K562 (cell line): ENCODE results near the gene B3GALNT1. TPM values are rescaled to one million over a fixed set of nuclear protein-coding genes. Genes with fewer than 3 reads are reported as not detected.

ENCODE experiments used
- ATAC-seq: fragments of 200-7000 bp; cut with Tn5 transposase; 3 replicates; pipeline ENCODE4 v1.9.1; 2020; ENCODE audit warnings: moderate library complexity
- BruUV-seq: library from RNA; stranded (reverse); fragments of 400-500 nt; replicated peaks from 2 replicates; lab custom pipeline; 2021; lab: Mats Ljungman, UMichigan
- CTCF ChIA-PET: fragments of 300-600 bp; formaldehyde crosslinking; extraction: SDS; loops from one replicate; lab custom pipeline; 2021; ENCODE audit warnings: low intra/inter-chr PET ratio; lab: Yijun Ruan, JAX
- POLR2A ChIA-PET: fragments of 300-600, 350-650 bp; sonication (Branson Sonifier 250); formaldehyde crosslinking; extraction: SDS; loops from one replicate; lab custom pipeline; 2021; ENCODE audit warnings: antibody characterized with exemption, inconsistent platforms; lab: Yijun Ruan, JAX
- DNase-seq, 4 experiments: peaks; one replicate each; pipeline versions ENCODE4 v3.0.0 to v3.0.0-alpha.2; 2011 to 2018; ENCODE audit warnings: low spot score in 3 of 4, mixed read lengths in 3 of 4; ENCODE audit errors: extremely low read depth in 1 of 4
- FAIRE-seq: peaks from 2 replicates; lab custom pipeline; 2011; peaks lifted over from hg19 to GRCh38; lab: Jason Lieb, UNC
- H2AFZ ChIP-seq: 2 replicates; pipeline ENCODE4 v1.6.0; 2011; ENCODE audit warnings: low read depth, low read length, control low read depth, inconsistent platforms
- H3K27ac ChIP-seq: fragments of 200-600 bp; 3 replicates; pipeline ENCODE4 v1.8.0; 2011; ENCODE audit warnings: low read depth, mild to moderate bottlenecking, control low read depth, inconsistent platforms, low read length, moderate library complexity, mixed read lengths; ENCODE audit errors: extremely low read depth
- H3K27me3 ChIP-seq, 2 experiments: fragments of 300-600 bp in 1 of 2; 2 replicates in 1 of 2; 3 replicates in 1 of 2; pipeline versions ENCODE4 v1.6.0 to v1.8.0; 2011; ENCODE audit warnings: inconsistent platforms in 2 of 2, low read length in 2 of 2, mild to moderate bottlenecking in 1 of 2, mixed read lengths in 1 of 2, moderate library complexity in 1 of 2; ENCODE audit not compliant: control insufficient read depth in 2 of 2, insufficient read depth in 2 of 2
- H3K36me3 ChIP-seq: fragments of 300-600 bp; 3 replicates; pipeline ENCODE4 v1.8.0; 2011; ENCODE audit warnings: mild to moderate bottlenecking, low read length, inconsistent platforms; ENCODE audit not compliant: control insufficient read depth, insufficient read depth
- H3K4me1 ChIP-seq, 2 experiments: fragments of 200-600 bp in 1 of 2; replicated peaks in 1 of 2; 2 replicates in 1 of 2; 3 replicates in 1 of 2; pipeline versions ENCODE4 v1.5.1 to v1.8.0; 2011; ENCODE audit warnings: inconsistent platforms in 2 of 2, low read length in 2 of 2, mild to moderate bottlenecking in 1 of 2, mixed read lengths in 1 of 2, moderate library complexity in 1 of 2; ENCODE audit not compliant: control insufficient read depth in 2 of 2, insufficient read depth in 2 of 2
- H3K4me2 ChIP-seq: 2 replicates; pipeline ENCODE4 v1.6.1; 2011; ENCODE audit warnings: low read length, control low read depth, inconsistent platforms, mixed read lengths; ENCODE audit not compliant: insufficient read depth
- H3K4me3 ChIP-seq: fragments of 200-600 bp; sonication (generic), shearing (Covaris generic); 2 replicates; pipeline ENCODE4 v1.5.1; 2016; ENCODE audit warnings: control low read depth, inconsistent platforms
- H3K79me2 ChIP-seq: fragments of 200-600 bp; 3 replicates; pipeline ENCODE4 v1.8.0; 2011; ENCODE audit warnings: low read length, inconsistent platforms; ENCODE audit not compliant: control insufficient read depth, insufficient read depth
- H3K9ac ChIP-seq, 2 experiments: 2 replicates each; pipeline versions ENCODE4 v1.6.0 to v1.6.1; 2011; ENCODE audit warnings: low read depth in 2 of 2, low read length in 2 of 2, control low read depth in 1 of 2, inconsistent platforms in 1 of 2, mild to moderate bottlenecking in 1 of 2, mixed read lengths in 1 of 2; ENCODE audit not compliant: insufficient read depth in 1 of 2
- H3K9me1 ChIP-seq: one replicate; pipeline ENCODE4 v1.6.0; 2011; ENCODE audit warnings: inconsistent platforms, mild to moderate bottlenecking, low read length, moderate library complexity; ENCODE audit not compliant: control insufficient read depth, insufficient read depth
- H3K9me3 ChIP-seq: replicated peaks from 2 replicates; pipeline ENCODE4 v1.5.1; 2011; ENCODE audit warnings: low read depth, low read length, inconsistent platforms; ENCODE audit not compliant: control insufficient read depth, insufficient read depth
- H4K20me1 ChIP-seq: replicated peaks from 2 replicates; pipeline ENCODE4 v1.6.1; 2011; ENCODE audit warnings: low read length, inconsistent platforms, mixed read lengths; ENCODE audit not compliant: control insufficient read depth, insufficient read depth
- MEIS2 ChIP-seq: fragments of 450-650 bp; IDR thresholded peaks from 2 replicates; pipeline ENCODE4 v1.6.1; 2014; ENCODE audit warnings: mild to moderate bottlenecking; ENCODE audit not compliant: partially characterized antibody
- NR2C2 ChIP-seq, 2 experiments: fragments of 200-800 bp in 1 of 2; sonication (Bioruptor generic) in 1 of 2; sonication (generic) in 1 of 2; formaldehyde crosslinking in 1 of 2; IDR thresholded peaks; 2 replicates each; pipeline versions ENCODE4 v1.6.1 to v1.8.0; 2016 to 2022; ENCODE audit warnings: mild to moderate bottlenecking in 1 of 2, missing compliant biosample characterization in 1 of 2, missing genetic modification characterization in 1 of 2, missing genetic modification reagents in 1 of 2
- POLR2AphosphoS5 ChIP-seq: IDR thresholded peaks from 2 replicates; pipeline ENCODE4 v1.6.1; 2011; ENCODE audit warnings: mild to moderate bottlenecking, low read depth, low read length, moderate library complexity; ENCODE audit not compliant: control insufficient read depth, insufficient read depth
- PRPF4 ChIP-seq: fragments of 200-400 bp; formaldehyde crosslinking; IDR thresholded peaks from one replicate; pipeline ENCODE4 v1.6.1; 2017; ENCODE audit warnings: low read length, low read depth, mild to moderate bottlenecking; ENCODE audit not compliant: insufficient read depth, poor library complexity, severe bottlenecking
- RFX1 ChIP-seq: fragments of 450-650 bp; IDR thresholded peaks from 2 replicates; pipeline ENCODE4 v1.6.1; 2016; ENCODE audit warnings: mild to moderate bottlenecking, moderate library complexity
- RUNX1 ChIP-seq: sonication (generic); IDR thresholded peaks from 2 replicates; pipeline ENCODE4 v1.6.1; 2016; ENCODE audit warnings: antibody characterized with exemption, low read depth
- SRF ChIP-seq, 2 experiments: fragments of 250-450, 450-650 bp in 1 of 2; sonication (Bioruptor Pico) in 1 of 2; sonication (generic) in 1 of 2; formaldehyde crosslinking; IDR thresholded peaks; 2 replicates each; pipeline versions ENCODE4 v1.5.0 to v1.5.1; 2020 to 2022; ENCODE audit warnings: mild to moderate bottlenecking in 1 of 2, missing genetic modification reagents in 1 of 2
- YY1 ChIP-seq, 3 experiments: IDR thresholded peaks; 2 replicates each; pipeline ENCODE4 v1.6.1; 2011; ENCODE audit warnings: low read length in 2 of 3, mild to moderate bottlenecking in 2 of 3, moderate library complexity in 2 of 3, borderline replicate concordance in 1 of 3, control low read depth in 1 of 3, low read depth in 1 of 3; ENCODE audit not compliant: insufficient read depth in 3 of 3, insufficient replicate concordance in 2 of 3, control insufficient read depth in 1 of 3, insufficient read length in 1 of 3; ENCODE audit errors: extremely low read depth in 1 of 3
- ZSCAN32 ChIP-seq: fragments of 450-650 bp; formaldehyde crosslinking; IDR thresholded peaks from 2 replicates; pipeline ENCODE4 v1.4.0; 2020; ENCODE audit warnings: mild to moderate bottlenecking, moderate library complexity
- WGBS: fragments of 100-300 bp; shearing (Covaris generic); methylation state at CpG from one replicate; pipeline ENCODE4 v1.1.6; 2016; ENCODE audit warnings: low coverage, mixed read lengths; ENCODE audit not compliant: insufficient coverage; ENCODE audit errors: missing lambda C conversion rate; 5-methylcytosine and 5-hydroxymethylcytosine counted together
- in situ Hi-C: fragments of 300-500 bp; cut with MboI; formaldehyde crosslinking; loops from 4 replicates; pipeline ENCODE4 v1.15.0; 2018; ENCODE audit warnings: inconsistent platforms, mixed read lengths
- intact Hi-C: fragments of 100-400 bp; cut with micrococcal nuclease; formaldehyde crosslinking; loops from 2 replicates; pipeline ENCODE4 v1.14.2; 2022
- polyA plus RNA-seq, 8 experiments: library from polyadenylated mRNA; depleted of rRNA in 4 of 8; stranded (reverse) in 5 of 8; unstranded in 3 of 8; fragments of >200 nt; fragmentation: Nextera tagmentation in 2 of 8; fragmentation: Illumina TruSeq in 1 of 8; extraction: Ambion mirVana in 2 of 8; extraction: Trizol in 1 of 8; gene quantifications; 2 replicates each; pipeline versions ENCODE4 v1.2.1 to v1.2.3, GENCODE V29; 2011 to 2014; ENCODE audit warnings: inconsistent platforms in 1 of 8, missing spikeins in 1 of 8
- total RNA-seq, 7 experiments: library from RNA; depleted of rRNA in 6 of 7; stranded (reverse); fragments of >200 nt in 6 of 7; fragmentation: Illumina TruSeq in 2 of 7; extraction: Trizol in 2 of 7; gene quantifications; 2 replicates each; pipeline versions ENCODE4 v1.2.1 to v1.2.3, GENCODE V29; 2011 to 2021; ENCODE audit warnings: low replicate concordance in 1 of 7
- TF ChIP-seq, protein P1 (sequence below): fragments of 250-450 bp; sonication (Bioruptor Pico); IDR thresholded peaks from 2 replicates; pipeline ENCODE4 v1.8.0; 2022; ENCODE audit warnings: inconsistent platforms
- TF ChIP-seq, protein P2 (sequence below): fragments of 450-650 bp; formaldehyde crosslinking; IDR thresholded peaks from 2 replicates; pipeline ENCODE4 v1.4.0; 2020; ENCODE audit warnings: mild to moderate bottlenecking, moderate library complexity

Gene B3GALNT1
- total and polyA plus RNA-seq, 9 of the 15 experiments (the other 6 are each of a cell fraction or from before 2014, with no cell fraction given) = 0.53 to 2.0 (median 1.2) TPM

DNA sequence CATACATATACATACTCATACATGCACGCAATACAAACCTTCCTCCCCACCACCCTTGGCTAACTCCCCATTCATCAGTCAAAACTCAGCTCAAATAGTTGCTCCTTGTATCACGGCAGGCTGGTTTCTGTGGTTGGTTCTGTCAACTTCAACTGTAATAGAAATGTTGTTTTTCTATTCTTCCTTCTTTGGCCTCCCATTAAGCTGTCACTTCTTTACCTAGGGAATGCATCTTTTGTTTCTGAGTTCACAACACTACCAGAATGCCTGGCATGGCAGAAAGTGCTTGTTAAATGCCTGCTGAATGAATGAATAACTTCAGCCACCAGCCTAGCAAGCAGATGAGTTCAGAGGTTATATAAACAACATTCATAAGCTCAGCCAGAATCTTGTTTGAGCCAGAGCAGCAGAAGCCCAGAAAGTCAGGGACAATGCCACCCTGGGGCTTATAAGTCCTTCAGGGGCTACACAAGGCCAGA is 63.1 kb downstream of the B3GALNT1 start:
- ATAC-seq = no peak
- no peaks in the 10 kb centered on the region for H4K20me1 ChIP-seq
- no peaks in the 10 kb centered on the region for H3K9me1 ChIP-seq
- H3K4me2 ChIP-seq = no peak overlapping the region
- no peak overlapping the region for H2AFZ ChIP-seq
- TF ChIP-seq POLR2AphosphoS5 = no peak
- POLR2A ChIA-PET = no interaction called here
- H3K27me3 ChIP-seq = no peaks in the 10 kb centered on the region
- H3K4me1 ChIP-seq = no peaks in the 10 kb centered on the region
- H3K4me3 ChIP-seq = no peak overlapping the region
- H3K36me3 ChIP-seq = no peaks in the 10 kb centered on the region
- in situ Hi-C loops (no loop called here), intact Hi-C loops (loop anchor here (10.0 kb wide), 1 partner anchor 93 kb away; no protein-coding TSS in a partner anchor)
- no peak for DNase-seq
- no peaks in the 10 kb centered on the region for H3K79me2 ChIP-seq
- no TSS peak for BruUV-seq
- FAIRE-seq = no peak
- no peak overlapping the region for H3K9ac ChIP-seq
- no peaks in the 10 kb centered on the region for H3K9me3 ChIP-seq
- WGBS = 7% methylated on average over 2 of the region's 2 CpGs
- CTCF ChIA-PET = no interaction called here
- no peak overlapping the region for H3K27ac ChIP-seq

DNA sequence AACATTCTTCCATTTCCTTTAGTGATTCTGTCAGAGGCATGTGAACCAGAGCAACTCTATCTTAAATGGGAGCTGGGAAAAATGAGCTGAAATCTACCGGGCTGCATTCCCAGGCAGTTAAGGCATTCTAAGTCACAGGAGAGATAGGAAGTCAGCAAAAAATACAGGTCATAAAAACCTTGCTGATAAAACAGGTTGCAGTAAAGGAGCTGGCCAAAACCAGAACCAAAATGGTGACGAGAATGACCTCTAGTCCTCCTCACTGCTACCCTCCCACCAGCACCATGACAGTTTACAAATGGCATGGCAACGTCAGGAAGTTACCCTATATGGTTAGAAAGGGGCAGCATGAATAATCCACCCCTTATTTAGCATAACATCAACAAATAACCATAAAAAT is 66.4 kb downstream of the B3GALNT1 start:
- Histone ChIP-seq H3K79me2 (no peaks in the 10 kb centered on the region), H3K27ac (peak overlapping the region; percentile 73; the same call in 1 of the 3 replicates), H3K36me3 (no peaks in the 10 kb centered on the region), H3K4me1 (no peaks in the 10 kb centered on the region), H3K27me3 (no peaks in the 10 kb centered on the region), H3K9ac (no peak overlapping the region), H4K20me1 (no peaks in the 10 kb centered on the region), H3K4me2 (no peak overlapping the region), H3K4me3 (no peak overlapping the region), H3K9me3 (no peaks in the 10 kb centered on the region), H2AFZ (peak overlapping the region; percentile 70; the same call in 1 of the 2 replicates), H3K9me1 (no peaks in the 10 kb centered on the region)
- in situ Hi-C loops (no loop called here), intact Hi-C loops (no loop called here)
- 5% methylated on average over 3 of the region's 3 CpGs for WGBS
- CTCF ChIA-PET = no interaction called here
- BruUV-seq = no TSS peak
- ATAC-seq (peak; percentile 57; the same call in 1 of the 3 replicates), DNase-seq (peak in 1 of 4 experiments; percentile 7), FAIRE-seq (no peak)
- POLR2A ChIA-PET = no interaction called here
- TF ChIP-seq SRF (CRISPR knock-in tag; IDR thresholded peaks at IDR 0.05) = peak in 1 of 2 experiments; percentile 87; a peak in 2 of 4 replicates
- no peak for TF ChIP-seq NR2C2 (CRISPR knock-in tag; IDR thresholded peaks at IDR 0.05)
- TF ChIP-seq NR2C2 (tag; IDR thresholded peaks at IDR 0.05) = peak; percentile 39; the same call in 1 of the 2 replicates
- peak in 1 of 3 experiments; percentile 39 for TF ChIP-seq YY1 (IDR thresholded peaks at IDR 0.05; ENCODE audit: borderline replicate concordance in 1 of 3, control insufficient read depth in 1 of 3, extremely low read depth in 1 of 3, insufficient read depth in 3 of 3, insufficient read length in 1 of 3, insufficient replicate concordance in 2 of 3, low read depth in 1 of 3, low read length in 2 of 3)
- peak; percentile 25 for TF ChIP-seq MEIS2
- no peak for TF ChIP-seq PRPF4
- no peak for TF ChIP-seq RUNX1
- no peak for TF ChIP-seq ZSCAN32 (CRISPR knock-in tag)
- TF ChIP-seq, protein P1, sequence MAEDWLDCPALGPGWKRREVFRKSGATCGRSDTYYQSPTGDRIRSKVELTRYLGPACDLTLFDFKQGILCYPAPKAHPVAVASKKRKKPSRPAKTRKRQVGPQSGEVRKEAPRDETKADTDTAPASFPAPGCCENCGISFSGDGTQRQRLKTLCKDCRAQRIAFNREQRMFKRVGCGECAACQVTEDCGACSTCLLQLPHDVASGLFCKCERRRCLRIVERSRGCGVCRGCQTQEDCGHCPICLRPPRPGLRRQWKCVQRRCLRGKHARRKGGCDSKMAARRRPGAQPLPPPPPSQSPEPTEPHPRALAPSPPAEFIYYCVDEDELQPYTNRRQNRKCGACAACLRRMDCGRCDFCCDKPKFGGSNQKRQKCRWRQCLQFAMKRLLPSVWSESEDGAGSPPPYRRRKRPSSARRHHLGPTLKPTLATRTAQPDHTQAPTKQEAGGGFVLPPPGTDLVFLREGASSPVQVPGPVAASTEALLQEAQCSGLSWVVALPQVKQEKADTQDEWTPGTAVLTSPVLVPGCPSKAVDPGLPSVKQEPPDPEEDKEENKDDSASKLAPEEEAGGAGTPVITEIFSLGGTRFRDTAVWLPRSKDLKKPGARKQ (CRISPR knock-in tag) = no peak
- TF ChIP-seq RFX1 = peak; percentile 53
- TF ChIP-seq, protein P2, sequence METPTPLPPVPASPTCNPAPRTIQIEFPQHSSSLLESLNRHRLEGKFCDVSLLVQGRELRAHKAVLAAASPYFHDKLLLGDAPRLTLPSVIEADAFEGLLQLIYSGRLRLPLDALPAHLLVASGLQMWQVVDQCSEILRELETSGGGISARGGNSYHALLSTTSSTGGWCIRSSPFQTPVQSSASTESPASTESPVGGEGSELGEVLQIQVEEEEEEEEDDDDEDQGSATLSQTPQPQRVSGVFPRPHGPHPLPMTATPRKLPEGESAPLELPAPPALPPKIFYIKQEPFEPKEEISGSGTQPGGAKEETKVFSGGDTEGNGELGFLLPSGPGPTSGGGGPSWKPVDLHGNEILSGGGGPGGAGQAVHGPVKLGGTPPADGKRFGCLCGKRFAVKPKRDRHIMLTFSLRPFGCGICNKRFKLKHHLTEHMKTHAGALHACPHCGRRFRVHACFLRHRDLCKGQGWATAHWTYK (CRISPR knock-in tag) = no peak
